Measurements from ENCODE around the gene PSMD13. TPM values are rescaled to one million over a fixed set of nuclear protein-coding genes. Genes with fewer than 3 reads are reported as not detected.

PSMD13 gene
- total RNA-seq, 1 donor from 2014 or later, result 115 TPM

DNA sequence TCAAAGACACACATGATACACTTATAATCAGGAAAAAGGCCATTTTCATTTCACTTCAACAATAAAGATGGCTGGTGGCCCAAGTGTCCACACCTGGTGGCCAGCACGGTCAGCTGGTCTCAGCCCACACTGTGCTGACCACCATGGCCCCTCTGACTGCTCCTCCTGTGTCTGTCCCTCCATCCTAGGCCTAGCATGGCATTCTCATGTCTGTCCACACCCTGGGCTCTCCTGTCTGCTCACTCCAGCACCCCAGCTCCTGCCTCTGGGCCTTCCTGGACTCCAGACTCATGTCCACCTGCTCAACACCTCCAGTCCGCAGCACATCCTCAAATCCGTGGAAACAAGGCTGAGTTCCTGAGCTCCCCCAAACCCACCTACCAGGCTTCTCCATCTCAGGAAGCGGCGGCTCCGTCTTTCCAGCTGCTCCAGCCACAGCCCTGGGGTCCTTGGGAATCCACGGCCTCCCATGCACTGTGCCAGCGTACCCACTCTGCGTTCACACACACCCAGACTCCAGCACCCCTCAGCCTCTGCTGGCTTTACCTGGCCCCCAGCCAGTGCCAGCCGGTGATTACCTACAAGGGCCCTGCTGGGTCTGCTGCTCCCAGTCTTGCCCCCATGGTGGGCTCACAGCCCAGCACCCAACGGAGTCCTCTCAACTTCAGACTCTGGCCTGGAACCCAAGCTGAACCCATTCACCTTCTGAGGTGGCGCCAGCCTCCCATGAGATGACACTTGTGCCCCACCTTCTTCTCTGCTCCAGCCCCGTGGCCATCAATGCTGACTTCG is 14.6 kb upstream of the PSMD13 start:
- TF ChIP-seq, protein P1, sequence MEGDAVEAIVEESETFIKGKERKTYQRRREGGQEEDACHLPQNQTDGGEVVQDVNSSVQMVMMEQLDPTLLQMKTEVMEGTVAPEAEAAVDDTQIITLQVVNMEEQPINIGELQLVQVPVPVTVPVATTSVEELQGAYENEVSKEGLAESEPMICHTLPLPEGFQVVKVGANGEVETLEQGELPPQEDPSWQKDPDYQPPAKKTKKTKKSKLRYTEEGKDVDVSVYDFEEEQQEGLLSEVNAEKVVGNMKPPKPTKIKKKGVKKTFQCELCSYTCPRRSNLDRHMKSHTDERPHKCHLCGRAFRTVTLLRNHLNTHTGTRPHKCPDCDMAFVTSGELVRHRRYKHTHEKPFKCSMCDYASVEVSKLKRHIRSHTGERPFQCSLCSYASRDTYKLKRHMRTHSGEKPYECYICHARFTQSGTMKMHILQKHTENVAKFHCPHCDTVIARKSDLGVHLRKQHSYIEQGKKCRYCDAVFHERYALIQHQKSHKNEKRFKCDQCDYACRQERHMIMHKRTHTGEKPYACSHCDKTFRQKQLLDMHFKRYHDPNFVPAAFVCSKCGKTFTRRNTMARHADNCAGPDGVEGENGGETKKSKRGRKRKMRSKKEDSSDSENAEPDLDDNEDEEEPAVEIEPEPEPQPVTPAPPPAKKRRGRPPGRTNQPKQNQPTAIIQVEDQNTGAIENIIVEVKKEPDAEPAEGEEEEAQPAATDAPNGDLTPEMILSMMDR (IDR thresholded peaks at IDR 0.05), result no peak
- no peak overlapping the region for H3K27ac Mint-ChIP-seq (ENCODE audit: unreplicated experiment)
- no peaks in the 10 kb centered on the region for H3K9me3 Mint-ChIP-seq (ENCODE audit: unreplicated experiment)
- H3K36me3 Mint-ChIP-seq (ENCODE audit: unreplicated experiment), result peaks cover 17% of the 10 kb centered on the region
- H3K4me1 Mint-ChIP-seq (ENCODE audit: unreplicated experiment), result peaks cover 4% of the 10 kb centered on the region
- no peaks in the 10 kb centered on the region for H3K27me3 Mint-ChIP-seq (ENCODE audit: unreplicated experiment)
- DNase-seq (ENCODE audit: extremely low spot score, unreplicated experiment), result no peak
- no peak overlapping the region for H3K4me3 Mint-ChIP-seq (ENCODE audit: unreplicated experiment)

DNA sequence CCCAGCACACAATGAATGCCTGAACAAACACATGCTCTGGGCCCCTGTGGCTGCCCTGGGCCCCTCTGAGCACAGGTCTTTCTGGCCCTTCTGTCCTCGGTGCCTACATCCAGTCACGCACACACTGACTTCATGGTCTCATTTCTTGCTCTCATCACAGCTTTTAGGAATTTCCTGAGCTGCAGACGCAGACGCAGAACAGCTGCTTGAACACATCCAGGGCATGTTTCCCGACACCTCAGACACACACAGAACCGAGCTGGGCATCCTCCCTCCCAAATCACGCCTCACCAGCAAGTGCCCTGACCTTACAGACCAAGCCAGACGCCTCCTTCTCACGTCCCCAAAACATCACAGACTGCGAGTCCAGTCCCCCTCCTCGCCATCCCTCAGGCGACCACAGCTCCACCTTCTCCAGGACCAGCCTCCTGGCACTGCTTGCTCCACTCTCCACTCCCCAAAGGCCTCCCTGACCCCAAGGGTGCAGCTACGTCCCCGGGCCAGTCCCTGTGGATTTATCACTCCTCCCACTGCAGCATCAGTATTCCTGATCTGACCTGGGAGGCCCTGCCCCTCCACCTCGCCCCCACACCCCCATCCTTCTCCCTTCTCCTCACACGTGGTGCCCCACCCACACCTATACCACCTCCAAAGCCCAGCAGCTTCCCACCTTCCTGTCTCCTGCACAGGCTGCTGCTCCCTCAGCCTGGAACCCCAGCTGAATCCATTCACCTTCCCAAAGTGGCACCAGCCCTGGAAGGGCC is 13.6 kb upstream of the PSMD13 start:
- no peaks in the 10 kb centered on the region for H3K27me3 Mint-ChIP-seq (ENCODE audit: unreplicated experiment)
- H3K36me3 Mint-ChIP-seq (ENCODE audit: unreplicated experiment), result peaks cover 17% of the 10 kb centered on the region
- H3K27ac Mint-ChIP-seq (ENCODE audit: unreplicated experiment), result no peak overlapping the region
- H3K9me3 Mint-ChIP-seq (ENCODE audit: unreplicated experiment), result no peaks in the 10 kb centered on the region
- TF ChIP-seq, protein P1 (IDR thresholded peaks at IDR 0.05), result no peak
- DNase-seq (ENCODE audit: extremely low spot score, unreplicated experiment), result no peak
- no peak overlapping the region for H3K4me3 Mint-ChIP-seq (ENCODE audit: unreplicated experiment)
- H3K4me1 Mint-ChIP-seq (ENCODE audit: unreplicated experiment), result peaks cover 4% of the 10 kb centered on the region

DNA sequence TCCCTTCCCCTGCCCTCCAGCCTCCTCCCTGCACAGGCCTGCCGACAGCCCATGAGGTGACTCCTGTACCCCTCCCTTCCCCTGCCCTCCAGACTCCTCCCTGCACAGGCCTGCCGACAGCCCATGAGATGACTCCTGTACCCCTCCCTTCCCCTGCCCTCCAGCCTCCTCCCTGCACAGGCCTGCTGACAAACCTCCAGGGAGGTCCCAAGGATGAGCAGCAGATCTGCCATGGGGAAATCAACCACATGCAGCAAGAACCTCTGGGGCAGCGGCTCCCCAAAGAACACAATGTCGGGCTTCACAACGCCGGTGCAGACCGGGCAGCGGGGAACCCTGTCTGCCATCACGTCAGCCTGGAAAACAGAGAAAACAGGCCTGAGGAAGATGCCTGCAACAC is 12.9 kb upstream of the PSMD13 start:
- no peak for DNase-seq (ENCODE audit: extremely low spot score, unreplicated experiment)
- TF ChIP-seq, protein P1 (IDR thresholded peaks at IDR 0.05), result no peak
- Mint-ChIP-seq H3K4me3 (ENCODE audit: unreplicated experiment) (no peak overlapping the region), H3K27me3 (ENCODE audit: unreplicated experiment) (no peaks in the 10 kb centered on the region), H3K9me3 (ENCODE audit: unreplicated experiment) (no peaks in the 10 kb centered on the region), H3K27ac (ENCODE audit: unreplicated experiment) (no peak overlapping the region), H3K36me3 (ENCODE audit: unreplicated experiment) (peaks cover 19% of the 10 kb centered on the region), H3K4me1 (ENCODE audit: unreplicated experiment) (peaks cover 4% of the 10 kb centered on the region)

DNA sequence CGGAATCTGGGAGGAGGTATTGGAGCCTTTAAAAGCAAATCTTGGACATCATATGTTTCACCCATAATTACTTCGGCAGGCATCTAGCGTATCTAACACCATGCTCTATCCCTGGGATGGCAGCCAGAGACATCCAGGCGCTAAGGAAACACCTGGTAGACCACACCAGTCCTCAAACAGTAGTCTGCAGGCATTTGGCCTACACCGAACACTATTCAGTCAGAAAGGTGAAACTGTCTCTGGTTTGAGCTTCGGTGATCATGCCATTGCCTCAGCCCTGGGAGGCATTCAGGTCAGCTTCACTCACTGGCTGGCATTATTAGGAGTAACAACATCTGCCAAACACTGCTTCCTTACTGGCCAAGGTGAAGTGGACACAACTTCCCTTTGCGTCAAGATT is 12.4 kb upstream of the PSMD13 start:
- Mint-ChIP-seq H3K27me3 (ENCODE audit: unreplicated experiment) (no peaks in the 10 kb centered on the region), H3K4me3 (ENCODE audit: unreplicated experiment) (no peak overlapping the region), H3K4me1 (ENCODE audit: unreplicated experiment) (peaks cover 4% of the 10 kb centered on the region), H3K27ac (ENCODE audit: unreplicated experiment) (no peak overlapping the region), H3K36me3 (ENCODE audit: unreplicated experiment) (peaks cover 16% of the 10 kb centered on the region), H3K9me3 (ENCODE audit: unreplicated experiment) (no peaks in the 10 kb centered on the region)
- TF ChIP-seq, protein P1 (IDR thresholded peaks at IDR 0.05), result no peak
- DNase-seq (ENCODE audit: extremely low spot score, unreplicated experiment), result no peak
